GM18519 (cell line): ENCODE measurements around the gene SCN1A.
"Not testable (repeated sequence)": the region's sequence is repeated elsewhere in the genome, so short reads cannot be mapped to it uniquely, and the experiment has no call there.

Source experiments
- ATAC-seq: cut with Tn5 transposase; IDR thresholded peaks from one replicate; pipeline ENCODE4 v1.9.1; 2021; ENCODE audit warnings: mild to moderate bottlenecking, moderate library complexity; ENCODE audit not compliant: unreplicated experiment, low FRiP score

SCN1A gene

GRCh38 chr2:166137331-166137730 lies 9.5 kb upstream of the SCN1A start:
- no peak for ATAC-seq

- no peak for ATAC-seq
Measured at GRCh38 chr2:166135849-166136258, 8.0 kb upstream of the SCN1A start.

- no peak for ATAC-seq
Measured at GRCh38 chr2:166135152-166135848, 7.5 kb upstream of the SCN1A start.

GRCh38 chr2:166134252-166135151 lies 6.7 kb upstream of the SCN1A start:
- ATAC-seq = no peak

GRCh38 chr2:166133653-166134052 lies 5.8 kb upstream of the SCN1A start:
- no peak for ATAC-seq

GRCh38 chr2:166128156-166128505 lies 311 bp upstream of the SCN1A start:
- no peak for ATAC-seq

- ATAC-seq = no peak
Measured at GRCh38 chr2:166126007-166126639, 1.7 kb downstream of the SCN1A start.

GRCh38 chr2:166125557-166125956 lies 2.3 kb downstream of the SCN1A start:
- ATAC-seq = no peak

- ATAC-seq = no peak
Measured at GRCh38 chr2:166118180-166118579, 9.6 kb downstream of the SCN1A start.

- no peak for ATAC-seq
Measured at GRCh38 chr2:166117491-166117890, 10.3 kb downstream of the SCN1A start.

- no peak for ATAC-seq
Measured at GRCh38 chr2:166115589-166115988, 12.2 kb downstream of the SCN1A start.

- ATAC-seq = no peak
Measured at GRCh38 chr2:166112193-166112605, 15.6 kb downstream of the SCN1A start.

- ATAC-seq = no peak
Measured at GRCh38 chr2:166106431-166107015, 21.3 kb downstream of the SCN1A start.

GRCh38 chr2:166104773-166105172 lies 23.0 kb downstream of the SCN1A start:
- ATAC-seq = no peak

GRCh38 chr2:166104084-166104483 lies 23.7 kb downstream of the SCN1A start:
- ATAC-seq = no peak

GRCh38 chr2:166103277-166103676 lies 24.5 kb downstream of the SCN1A start:
- not testable (repeated sequence) for ATAC-seq

GRCh38 chr2:166094325-166094724 lies 33.5 kb downstream of the SCN1A start:
- no peak for ATAC-seq

GRCh38 chr2:166092889-166093288 lies 34.9 kb downstream of the SCN1A start:
- ATAC-seq = no peak

- ATAC-seq = no peak
Measured at GRCh38 chr2:166091439-166091838, 36.4 kb downstream of the SCN1A start.

- no peak for ATAC-seq
Measured at GRCh38 chr2:166090908-166091307, 36.9 kb downstream of the SCN1A start.

- no peak for ATAC-seq
Measured at GRCh38 chr2:166090346-166090745, 37.5 kb downstream of the SCN1A start.
